ENCODE results near the gene UQCC3.

The UQCC3 gene

GRCh38 chr11:62703921-62704320 lies 32.4 kb downstream of the UQCC3 start:
- peak; percentile 19 to 38 (median 28) for DNase-seq

GRCh38 chr11:62705413-62705812 lies 33.9 kb downstream of the UQCC3 start:
- DNase-seq, result no peak

- DNase-seq, result peak; percentile 96 to 99 (median 98)
Measured at GRCh38 chr11:62705880-62706849, 34.7 kb downstream of the UQCC3 start.

- no peak for DNase-seq
Measured at GRCh38 chr11:62706850-62707247, 35.4 kb downstream of the UQCC3 start.

GRCh38 chr11:62707277-62707861 lies 35.9 kb downstream of the UQCC3 start, which contains the start of the genes BSCL2 and GNG3:
Gene BSCL2 (minus strand): TSS chr11:62707424. CDS start chr11:62707195, 229 bp downstream.
Gene GNG3 (plus strand): TSS chr11:62707676. CDS start chr11:62708296, 620 bp downstream.
- DNase-seq, result no peak

GRCh38 chr11:62708392-62708791 lies 36.9 kb downstream of the UQCC3 start:
- DNase-seq, result no peak

GRCh38 chr11:62708793-62709192 lies 37.3 kb downstream of the UQCC3 start:
- no peak for DNase-seq

- peak; percentile 98 to 99 (median 98) for DNase-seq
Measured at GRCh38 chr11:62709247-62710000, 38.0 kb downstream of the UQCC3 start.

- DNase-seq, result peak; percentile 47 to 74 (median 69)
Measured at GRCh38 chr11:62710001-62710345, 38.5 kb downstream of the UQCC3 start.

- DNase-seq, result no peak
Measured at GRCh38 chr11:62712276-62712812, 40.9 kb downstream of the UQCC3 start.

GRCh38 chr11:62712861-62713260 lies 41.4 kb downstream of the UQCC3 start:
- DNase-seq, result no peak

- DNase-seq, result no peak
Measured at GRCh38 chr11:62713343-62713742, 41.9 kb downstream of the UQCC3 start.

GRCh38 chr11:62715150-62716130 lies 44.0 kb downstream of the UQCC3 start:
- DNase-seq, result no peak

- DNase-seq, result no peak
Measured at GRCh38 chr11:62716206-62716605, 44.7 kb downstream of the UQCC3 start.

GRCh38 chr11:62716816-62717215 lies 45.3 kb downstream of the UQCC3 start:
- no peak for DNase-seq

- no peak for DNase-seq
Measured at GRCh38 chr11:62719302-62719978, 48.0 kb downstream of the UQCC3 start.

- DNase-seq, result no peak
Measured at GRCh38 chr11:62721994-62722393, 50.5 kb downstream of the UQCC3 start.
